ENCODE data around the gene ZNF775. TPM values are rescaled to one million over a fixed set of nuclear protein-coding genes. Genes with fewer than 3 reads are reported as not detected.

ZNF775 gene
- total and polyA plus RNA-seq, 4 experiments from 2014 or later: 0.67 to 7.6 (median 4.9) TPM

DNA sequence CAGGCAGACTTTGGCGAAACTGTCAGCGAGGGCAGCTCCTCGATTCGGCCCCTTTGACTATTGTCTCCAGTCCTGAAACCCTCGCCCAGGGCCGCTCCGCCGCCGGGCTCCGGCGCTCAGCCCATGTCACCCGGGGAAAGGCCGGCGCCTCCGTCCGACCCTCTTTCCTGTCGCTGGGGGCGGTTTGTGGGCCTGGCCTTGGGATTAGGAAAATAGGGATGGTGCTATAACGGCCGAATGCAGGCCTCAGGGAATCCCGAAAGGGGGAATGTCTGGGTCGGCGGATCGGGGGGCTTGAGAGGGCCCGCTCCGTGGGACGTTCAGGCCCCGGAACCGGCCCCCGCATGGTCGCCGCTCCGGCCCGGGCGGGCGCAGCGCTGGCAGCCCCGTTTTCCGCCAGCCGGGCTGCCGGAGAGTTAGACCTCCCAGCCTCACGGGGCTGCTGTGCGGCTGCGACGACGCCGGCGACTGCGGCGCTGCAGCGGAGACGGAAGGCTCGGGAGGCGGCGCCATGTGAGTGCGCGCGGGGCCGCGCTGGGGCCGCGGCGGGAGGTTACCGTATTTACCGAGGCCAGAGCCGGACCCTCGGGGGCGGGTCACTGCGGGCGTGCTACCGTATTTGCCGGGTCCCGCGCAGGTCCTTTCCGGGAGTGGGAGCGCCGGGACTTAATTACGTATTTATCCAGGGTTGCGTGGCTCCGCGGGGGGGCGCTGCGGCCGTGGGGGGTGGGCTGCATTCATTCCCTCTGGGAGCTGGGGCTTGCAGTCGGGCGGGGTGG is 25.9 kb downstream of the ZNF775 start:
- CTCF ChIA-PET (ENCODE audit: partially characterized antibody): interaction anchor here (0.6 to 2.7 kb wide), 24 partner anchors 10 to 1776 kb away, joined by 3 to 24 read pairs (median 3); partner anchors contain the start of gene GIMAP6
- Histone ChIP-seq H3K9me3 (ENCODE audit: control insufficient read depth in 1 of 2, low read length in 2 of 2) (no peaks in the 10 kb centered on the region), H3K36me3 (ENCODE audit: insufficient read depth, low read length) (peaks cover 2% of the 10 kb centered on the region), H3K4me1 (ENCODE audit: insufficient read depth, low read length) (peaks cover 30% of the 10 kb centered on the region), H3K4me3 (ENCODE audit: low read length in 2 of 2) (peak overlapping the region; percentile 62 to 92), H3K27me3 (ENCODE audit: insufficient read depth, low read length) (no peaks in the 10 kb centered on the region), H3K27ac (ENCODE audit: low read depth, low read length) (peak overlapping the region; percentile 85)
- POLR2A ChIA-PET (ENCODE audit: partially characterized antibody): interaction anchor here (0.5 to 6.1 kb wide), 34 partner anchors 10 to 1163 kb away, joined by 3 to 101 read pairs (median 5); partner anchors contain the start of genes ABCF2, ACTR3C, GIMAP1 and GIMAP8
- peak overlapping the region; percentile 80 to 99 (median 98) for H3K27ac Mint-ChIP-seq
- H3K36me3 Mint-ChIP-seq: peaks cover 13 to 29% of the 10 kb centered on the region in 2 donors
- no peaks in the 10 kb centered on the region for H3K9me3 Mint-ChIP-seq
- peak; percentile 75 to 80 (median 77) for DNase-seq
- H3K4me3 Mint-ChIP-seq: peak overlapping the region; percentile 93 to 99 (median 98)
- no peaks in the 10 kb centered on the region for H3K27me3 Mint-ChIP-seq
- intact Hi-C loops (cut with micrococcal nuclease): loop anchor here (1.0 kb wide), 5 partner anchors 26 to 623 kb away; partner anchors contain the start of genes ABCB8, REPIN1 and ZNF775
- peaks cover 21 to 53% (median 39%) of the 10 kb centered on the region in 4 donors for H3K4me1 Mint-ChIP-seq

DNA sequence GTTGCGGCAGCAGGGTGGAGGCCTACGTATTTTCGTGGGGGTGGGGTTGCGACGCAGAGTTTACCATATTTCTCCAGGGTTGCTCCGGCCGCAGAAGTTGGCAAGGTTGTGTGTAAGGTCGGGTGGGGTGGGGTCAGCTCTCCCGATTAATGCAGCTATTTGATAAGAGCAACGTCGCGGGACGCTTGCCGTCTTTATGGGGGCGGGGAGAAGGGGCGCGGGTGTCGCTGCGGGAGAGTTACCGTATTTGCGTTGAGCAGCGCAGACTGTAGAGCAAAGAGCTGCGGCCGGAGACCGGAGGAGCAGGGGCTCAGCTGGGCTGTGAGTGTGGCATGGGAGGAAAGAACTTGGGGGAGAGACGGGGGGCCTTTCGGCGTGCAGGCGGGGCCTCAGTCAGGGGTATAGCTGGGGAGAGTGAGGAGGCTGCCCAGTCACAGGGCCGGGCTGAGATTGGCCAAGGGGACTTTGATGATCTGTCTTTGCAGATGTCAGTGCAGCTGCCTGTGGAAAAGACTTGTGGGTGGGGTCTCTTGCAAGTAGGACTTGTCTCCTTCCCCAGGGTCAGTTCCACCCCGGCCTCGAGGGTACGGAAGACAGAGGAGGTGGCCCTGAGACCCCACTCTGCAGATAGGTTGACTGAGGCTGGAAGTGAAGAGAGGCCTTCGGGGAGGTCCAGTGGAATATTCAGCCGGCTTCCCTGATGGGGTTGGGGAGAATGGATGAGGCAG is 26.6 kb downstream of the ZNF775 start:
- POLR2A ChIA-PET (ENCODE audit: partially characterized antibody): interaction anchor here (0.5 to 6.1 kb wide), 31 partner anchors 9 to 1164 kb away, joined by 3 to 101 read pairs (median 5); partner anchors contain the start of genes ABCF2, ACTR3C, GIMAP1 and GIMAP4
- Mint-ChIP-seq H3K36me3 (peaks cover 13 to 33% of the 10 kb centered on the region in 2 donors), H3K27ac (peak overlapping the region; percentile 80 to 99 (median 98)), H3K4me1 (peaks cover 21 to 50% (median 38%) of the 10 kb centered on the region in 4 donors), H3K4me3 (peak overlapping the region; percentile 93 to 99 (median 98)), H3K27me3 (no peaks in the 10 kb centered on the region), H3K9me3 (no peaks in the 10 kb centered on the region)
- intact Hi-C loops (cut with micrococcal nuclease): loop anchor here (1.0 kb wide), 6 partner anchors 16 to 623 kb away; partner anchors contain the start of genes ABCB8, REPIN1 and ZNF775
- no peaks in the 10 kb centered on the region for H3K27me3 ChIP-seq (ENCODE audit: insufficient read depth, low read length)
- peak overlapping the region; percentile 85 for H3K27ac ChIP-seq (ENCODE audit: low read depth, low read length)
- peak overlapping the region; percentile 62 to 92 for H3K4me3 ChIP-seq (ENCODE audit: low read length in 2 of 2)
- peaks cover 30% of the 10 kb centered on the region for H3K4me1 ChIP-seq (ENCODE audit: insufficient read depth, low read length)
- DNase-seq: peak in 1 of 5 donors; percentile 16
- CTCF ChIA-PET (ENCODE audit: partially characterized antibody): interaction anchor here (0.6 to 2.7 kb wide), 18 partner anchors 9 to 1777 kb away, joined by 3 to 24 read pairs (median 3); partner anchors contain the start of gene GIMAP6
- peaks cover 9% of the 10 kb centered on the region for H3K36me3 ChIP-seq (ENCODE audit: insufficient read depth, low read length)
- no peaks in the 10 kb centered on the region for H3K9me3 ChIP-seq (ENCODE audit: control insufficient read depth in 1 of 2, low read length in 2 of 2)

GRCh38 chr7:150406312-150406566 is 27.1 kb downstream of the ZNF775 start:
- H3K27ac ChIP-seq (ENCODE audit: low read depth, low read length): peak overlapping the region; percentile 85
- no peaks in the 10 kb centered on the region for H3K9me3 ChIP-seq (ENCODE audit: control insufficient read depth in 1 of 2, low read length in 2 of 2)
- H3K4me1 ChIP-seq (ENCODE audit: insufficient read depth, low read length): peaks cover 30% of the 10 kb centered on the region
- Mint-ChIP-seq H3K27me3 (no peaks in the 10 kb centered on the region), H3K4me1 (peaks cover 21 to 50% (median 35%) of the 10 kb centered on the region in 4 donors), H3K4me3 (peak overlapping the region; percentile 93 to 99 (median 98)), H3K9me3 (no peaks in the 10 kb centered on the region), H3K36me3 (peaks cover 13 to 37% of the 10 kb centered on the region in 2 donors), H3K27ac (peak overlapping the region; percentile 80 to 99 (median 98))
- DNase-seq: peak in 4 of 5 donors; percentile 10 to 22 (median 16)
- H3K36me3 ChIP-seq (ENCODE audit: insufficient read depth, low read length): peaks cover 11% of the 10 kb centered on the region
- H3K4me3 ChIP-seq (ENCODE audit: low read length in 2 of 2): peak overlapping the region; percentile 62 to 92
- CTCF ChIA-PET (ENCODE audit: partially characterized antibody): interaction anchor here (0.9 to 2.7 kb wide), 16 partner anchors 8 to 492 kb away, joined by 3 to 24 read pairs (median 4); no protein-coding TSS in a partner anchor
- H3K27me3 ChIP-seq (ENCODE audit: insufficient read depth, low read length): no peaks in the 10 kb centered on the region
- intact Hi-C loops (cut with micrococcal nuclease): loop anchor here (1.0 kb wide), 1 partner anchor 15 kb away; no protein-coding TSS in a partner anchor
- POLR2A ChIA-PET (ENCODE audit: partially characterized antibody): interaction anchor here (0.6 to 6.1 kb wide), 32 partner anchors 9 to 821 kb away, joined by 3 to 101 read pairs (median 5); partner anchors contain the start of genes ABCF2, ACTR3C, GIMAP1 and GIMAP4

- intact Hi-C loops (cut with micrococcal nuclease): loop anchor here (1.0 kb wide), 1 partner anchor 15 kb away; no protein-coding TSS in a partner anchor
These were observed 27.7 kb downstream of the ZNF775 start for GRCh38 chr7:150406567-150407421.

DNA sequence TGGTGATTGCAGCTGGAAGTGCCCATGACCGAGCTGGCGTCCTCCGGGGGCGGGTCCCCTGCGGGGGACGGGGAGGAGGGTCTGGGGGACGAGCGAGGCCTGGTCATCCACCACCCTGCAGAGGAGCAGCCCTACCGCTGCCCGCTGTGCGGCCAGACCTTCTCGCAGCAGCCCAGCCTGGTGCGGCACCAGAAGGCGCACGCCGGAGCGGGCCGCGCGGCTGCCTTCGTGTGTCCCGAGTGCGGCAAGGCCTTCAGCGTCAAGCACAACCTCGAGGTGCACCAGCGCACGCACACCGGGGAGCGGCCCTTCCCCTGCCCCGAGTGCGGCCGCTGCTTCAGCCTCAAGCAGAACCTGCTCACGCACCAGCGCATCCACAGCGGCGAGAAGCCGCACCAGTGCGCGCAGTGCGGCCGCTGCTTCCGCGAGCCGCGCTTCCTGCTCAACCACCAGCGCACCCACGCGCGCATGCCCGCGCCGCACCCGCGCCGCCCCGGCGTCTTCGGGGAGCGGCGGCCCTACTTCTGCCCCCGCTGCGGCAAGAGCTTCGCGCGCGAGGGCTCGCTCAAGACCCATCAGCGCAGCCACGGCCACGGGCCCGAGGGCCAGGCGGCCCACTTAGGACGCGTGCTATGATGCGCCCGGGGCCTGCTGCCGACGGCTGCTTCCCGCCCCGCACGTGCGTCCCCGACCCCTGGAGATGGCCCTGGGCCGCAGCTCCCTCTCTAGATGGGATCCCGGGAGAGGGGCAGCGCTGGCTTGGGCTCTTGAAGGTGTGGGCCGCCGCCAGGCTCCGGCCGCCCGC is 28.7 kb downstream of the ZNF775 start:
- peaks cover 20 to 45% of the 10 kb centered on the region in 2 donors for H3K36me3 Mint-ChIP-seq
- H3K27ac ChIP-seq (ENCODE audit: low read depth, low read length): peak overlapping the region; percentile 85
- POLR2A ChIA-PET (ENCODE audit: partially characterized antibody): interaction anchor here (0.7 to 6.1 kb wide), 16 partner anchors 14 to 349 kb away, joined by 3 to 101 read pairs (median 4); partner anchors contain the start of genes GIMAP6, GIMAP7, GIMAP8 and REPIN1
- CTCF ChIA-PET (ENCODE audit: partially characterized antibody): interaction anchor here (1.0 to 2.7 kb wide), 8 partner anchors 10 to 491 kb away, joined by 3 to 17 read pairs (median 6); no protein-coding TSS in a partner anchor
- no peak overlapping the region for H3K27ac Mint-ChIP-seq
- H3K4me3 Mint-ChIP-seq: no peak overlapping the region
- peaks cover 24 to 45% (median 33%) of the 10 kb centered on the region in 4 donors for H3K4me1 Mint-ChIP-seq
- no peaks in the 10 kb centered on the region for H3K9me3 Mint-ChIP-seq
- intact Hi-C loops (cut with micrococcal nuclease): no loop called here
- peaks cover 11% of the 10 kb centered on the region for H3K36me3 ChIP-seq (ENCODE audit: insufficient read depth, low read length)
- no peaks in the 10 kb centered on the region for H3K9me3 ChIP-seq (ENCODE audit: control insufficient read depth in 1 of 2, low read length in 2 of 2)
- no peaks in the 10 kb centered on the region for H3K27me3 Mint-ChIP-seq
- peaks cover 30% of the 10 kb centered on the region for H3K4me1 ChIP-seq (ENCODE audit: insufficient read depth, low read length)
- no peak overlapping the region for H3K4me3 ChIP-seq (ENCODE audit: low read length in 2 of 2)
- DNase-seq: no peak
- H3K27me3 ChIP-seq (ENCODE audit: insufficient read depth, low read length): no peaks in the 10 kb centered on the region

More at GRCh38 chr7:150406567-150407421, 27.7 kb downstream of the ZNF775 start:
- Mint-ChIP-seq H3K27ac (peak overlapping the region; percentile 80 to 99 (median 98)), H3K9me3 (no peaks in the 10 kb centered on the region), H3K4me3 (peak overlapping the region; percentile 93 to 99 (median 98)), H3K27me3 (no peaks in the 10 kb centered on the region), H3K36me3 (peaks cover 18 to 43% of the 10 kb centered on the region in 2 donors), H3K4me1 (peaks cover 23 to 50% (median 35%) of the 10 kb centered on the region in 4 donors)
- no peaks in the 10 kb centered on the region for H3K27me3 ChIP-seq (ENCODE audit: insufficient read depth, low read length)
- H3K4me1 ChIP-seq (ENCODE audit: insufficient read depth, low read length): peaks cover 30% of the 10 kb centered on the region
- H3K9me3 ChIP-seq (ENCODE audit: control insufficient read depth in 1 of 2, low read length in 2 of 2): no peaks in the 10 kb centered on the region
- POLR2A ChIA-PET (ENCODE audit: partially characterized antibody): interaction anchor here (0.7 to 6.1 kb wide), 31 partner anchors 11 to 350 kb away, joined by 3 to 101 read pairs (median 5); partner anchors contain the start of genes ACTR3C, GIMAP1, GIMAP4 and GIMAP6
- H3K36me3 ChIP-seq (ENCODE audit: insufficient read depth, low read length): peaks cover 11% of the 10 kb centered on the region
- H3K27ac ChIP-seq (ENCODE audit: low read depth, low read length): peak overlapping the region; percentile 85
- peak overlapping the region; percentile 62 to 92 for H3K4me3 ChIP-seq (ENCODE audit: low read length in 2 of 2)
- DNase-seq: peak; percentile 43 to 56 (median 52)
- CTCF ChIA-PET (ENCODE audit: partially characterized antibody): interaction anchor here (1.0 to 2.7 kb wide), 13 partner anchors 8 to 492 kb away, joined by 3 to 24 read pairs (median 4); no protein-coding TSS in a partner anchor

Measured in CD4-positive, alpha-beta memory T cell (primary cell).